Bronchial epithelial cell (primary cell): ENCODE measurements around the gene BIRC6. TPM values are rescaled to one million over a fixed set of nuclear protein-coding genes. Genes with fewer than 3 reads are reported as not detected.

Source experiments
- DNase-seq: peaks from one replicate; pipeline ENCODE4 v3.0.0-alpha.2; 2010; ENCODE audit warnings: low read depth
- FAIRE-seq: peaks from 2 replicates; lab custom pipeline; 2011; peaks lifted over from hg19 to GRCh38; lab: Jason Lieb, UNC
- H3K27me3 ChIP-seq: 2 replicates; pipeline ENCODE4 v1.5.1; 2011; ENCODE audit warnings: low read length; ENCODE audit not compliant: control insufficient read depth, insufficient read depth
- H3K36me3 ChIP-seq: 2 replicates; pipeline ENCODE4 v1.5.1; 2011; ENCODE audit warnings: low read length; ENCODE audit not compliant: control insufficient read depth, insufficient read depth
- H3K4me3 ChIP-seq: 2 replicates; pipeline ENCODE4 v1.5.1; 2011; ENCODE audit warnings: mild to moderate bottlenecking, low read depth, low read length, control low read depth
- total RNA-seq: library from RNA; depleted of rRNA; stranded (reverse); fragments of >200 nt; gene quantifications from 2 replicates; pipeline ENCODE4 v1.2.1, GENCODE V29; 2014
- TF ChIP-seq, protein P1 (sequence below): IDR thresholded peaks from 2 replicates; pipeline ENCODE4 v1.5.1; 2011; ENCODE audit warnings: mild to moderate bottlenecking, moderate library complexity, low read length, control low read depth, inconsistent platforms; ENCODE audit not compliant: insufficient read depth, severe bottlenecking

Gene BIRC6
- total RNA-seq, 1 donor from 2014 or later = 119 TPM

DNA sequence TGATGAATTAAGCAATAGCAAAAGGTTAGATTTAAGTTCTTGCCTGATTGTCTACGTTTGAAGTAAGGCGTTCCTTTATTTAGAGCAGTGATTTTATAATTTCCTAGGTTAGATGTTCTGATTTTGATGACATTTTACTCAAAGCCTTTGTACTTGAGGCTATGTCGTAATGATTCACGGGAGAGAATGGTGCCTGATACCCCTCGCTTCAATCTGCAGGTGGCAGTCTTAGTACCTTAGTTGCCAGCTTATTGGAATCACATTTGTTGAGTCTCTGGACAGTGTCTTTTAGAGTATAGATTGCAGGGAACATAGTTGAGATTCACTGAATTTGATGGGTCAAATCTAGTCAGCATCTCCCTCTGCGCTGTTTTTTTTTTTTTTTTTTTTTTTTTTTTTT lies 89.5 kb downstream of the BIRC6 start:
- no peak for DNase-seq
- no peak overlapping the region for H3K4me3 ChIP-seq
- FAIRE-seq = no peak
- TF ChIP-seq, protein P1, sequence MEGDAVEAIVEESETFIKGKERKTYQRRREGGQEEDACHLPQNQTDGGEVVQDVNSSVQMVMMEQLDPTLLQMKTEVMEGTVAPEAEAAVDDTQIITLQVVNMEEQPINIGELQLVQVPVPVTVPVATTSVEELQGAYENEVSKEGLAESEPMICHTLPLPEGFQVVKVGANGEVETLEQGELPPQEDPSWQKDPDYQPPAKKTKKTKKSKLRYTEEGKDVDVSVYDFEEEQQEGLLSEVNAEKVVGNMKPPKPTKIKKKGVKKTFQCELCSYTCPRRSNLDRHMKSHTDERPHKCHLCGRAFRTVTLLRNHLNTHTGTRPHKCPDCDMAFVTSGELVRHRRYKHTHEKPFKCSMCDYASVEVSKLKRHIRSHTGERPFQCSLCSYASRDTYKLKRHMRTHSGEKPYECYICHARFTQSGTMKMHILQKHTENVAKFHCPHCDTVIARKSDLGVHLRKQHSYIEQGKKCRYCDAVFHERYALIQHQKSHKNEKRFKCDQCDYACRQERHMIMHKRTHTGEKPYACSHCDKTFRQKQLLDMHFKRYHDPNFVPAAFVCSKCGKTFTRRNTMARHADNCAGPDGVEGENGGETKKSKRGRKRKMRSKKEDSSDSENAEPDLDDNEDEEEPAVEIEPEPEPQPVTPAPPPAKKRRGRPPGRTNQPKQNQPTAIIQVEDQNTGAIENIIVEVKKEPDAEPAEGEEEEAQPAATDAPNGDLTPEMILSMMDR = no peak
- no peaks in the 10 kb centered on the region for H3K27me3 ChIP-seq
- H3K36me3 ChIP-seq = peaks cover 1% of the 10 kb centered on the region

DNA sequence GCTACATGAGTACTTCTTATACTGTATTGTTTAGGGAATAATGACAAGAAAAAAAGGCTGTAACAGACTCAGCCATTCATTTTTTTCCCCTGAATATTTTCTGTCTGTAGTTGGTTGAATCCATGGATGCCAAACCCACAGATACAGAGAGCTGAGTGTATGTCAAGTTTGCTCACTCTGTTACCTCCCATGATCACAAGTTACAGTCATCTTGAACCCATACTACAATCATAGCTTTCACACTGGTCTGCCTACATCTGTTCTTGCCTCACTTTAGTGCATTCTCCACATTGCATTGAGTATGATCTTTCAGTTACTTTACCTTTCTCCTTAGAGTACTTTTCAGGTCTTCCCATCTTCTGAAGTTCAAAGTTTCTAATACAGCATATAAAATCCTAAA lies 94.0 kb downstream of the BIRC6 start:
- no peak overlapping the region for H3K4me3 ChIP-seq
- no peak for DNase-seq
- no peaks in the 10 kb centered on the region for H3K27me3 ChIP-seq
- FAIRE-seq = no peak
- H3K36me3 ChIP-seq = no peaks in the 10 kb centered on the region
- TF ChIP-seq, protein P1 = no peak

DNA sequence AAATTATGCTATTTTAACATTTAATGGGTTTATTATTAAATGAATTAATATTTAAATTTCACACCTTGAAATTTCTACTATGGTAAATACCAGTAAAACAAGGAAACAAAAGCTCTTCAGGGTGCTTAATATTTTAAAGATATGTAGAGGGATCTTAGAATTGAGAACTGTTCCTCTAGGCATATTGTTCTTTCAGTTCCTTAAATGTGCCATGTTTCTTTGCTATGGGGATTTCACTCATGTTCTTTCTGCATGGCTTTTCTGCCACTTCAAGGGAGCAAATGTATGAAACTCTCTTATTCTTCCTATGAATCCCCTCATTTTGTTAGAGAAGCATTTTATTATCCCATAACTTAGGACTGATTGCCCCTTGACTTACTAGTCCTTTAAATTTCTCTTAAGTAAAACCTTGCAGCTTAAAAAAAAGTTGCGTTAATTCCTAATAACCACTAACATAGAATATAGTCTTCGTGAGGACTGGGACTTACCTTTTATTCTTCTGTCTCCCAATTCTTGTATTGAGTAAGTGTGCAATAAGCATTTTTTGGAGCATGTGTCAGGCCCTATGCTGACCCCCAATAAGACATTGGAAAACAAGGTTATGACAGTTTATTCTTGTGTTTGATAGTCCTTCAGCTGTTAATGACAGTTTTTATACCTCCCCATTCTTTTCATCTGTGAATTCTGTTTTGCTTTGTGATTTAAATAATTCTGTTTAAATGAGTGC lies 95.7 kb downstream of the BIRC6 start:
- H3K27me3 ChIP-seq = no peaks in the 10 kb centered on the region
- no peak overlapping the region for H3K4me3 ChIP-seq
- FAIRE-seq (no peak), DNase-seq (no peak)
- H3K36me3 ChIP-seq = no peaks in the 10 kb centered on the region
- TF ChIP-seq, protein P1 = no peak

DNA sequence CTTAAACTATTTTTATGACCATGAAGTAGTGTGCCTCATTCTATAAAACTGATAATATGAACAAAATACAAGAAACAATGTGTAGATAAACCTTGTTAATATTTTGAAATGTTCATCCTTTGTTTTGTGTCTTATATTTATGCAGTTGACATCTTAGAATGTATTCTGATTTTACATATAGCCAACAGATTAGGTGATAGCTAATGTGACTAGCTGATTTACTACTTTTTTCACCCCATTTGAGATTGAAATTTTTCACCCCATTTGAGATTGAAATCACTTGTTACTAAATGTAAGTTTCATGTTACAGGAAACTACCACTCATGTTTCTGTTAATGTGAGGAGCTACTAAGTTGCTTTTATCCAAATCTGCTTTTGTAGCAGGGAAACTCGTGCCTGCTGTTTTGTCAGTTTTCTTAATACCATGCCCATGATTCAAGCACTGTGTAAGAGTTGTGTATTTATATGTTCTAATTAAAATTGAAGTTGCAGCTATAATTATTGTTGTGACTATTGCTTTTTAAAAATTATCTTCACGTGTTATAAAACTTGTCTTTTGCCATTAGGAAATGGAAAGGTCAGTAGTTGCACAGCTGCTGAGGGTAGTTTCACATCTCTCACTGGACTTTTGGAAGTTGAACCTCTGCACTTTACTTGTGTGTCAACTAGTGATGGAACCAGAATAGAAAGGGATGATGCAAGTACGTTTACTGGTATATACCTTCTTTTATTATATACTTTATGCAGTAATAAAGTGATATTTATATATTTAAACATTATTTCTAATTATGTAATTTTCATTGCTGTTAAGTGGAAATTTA lies 96.6 kb downstream of the BIRC6 start:
- DNase-seq = no peak
- FAIRE-seq = no peak

DNA sequence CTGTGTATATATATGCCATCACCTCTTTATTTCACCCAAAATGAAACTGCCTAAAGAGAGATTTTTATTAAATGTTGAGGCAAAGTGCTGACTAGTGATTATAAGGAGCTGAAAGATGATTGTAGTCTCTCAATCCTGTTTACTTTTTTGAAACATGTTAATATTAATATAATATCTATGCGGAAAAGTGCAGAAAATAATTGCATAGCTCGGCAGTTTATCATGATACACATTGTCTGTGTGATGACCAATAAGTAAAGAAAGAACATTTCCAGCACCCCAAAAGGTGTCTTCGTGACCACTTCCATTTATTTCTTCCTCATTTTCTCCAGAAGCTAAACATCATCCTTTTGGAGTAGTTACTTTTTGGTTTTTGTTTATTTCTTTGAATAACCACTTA lies 99.0 kb downstream of the BIRC6 start:
- Histone ChIP-seq H3K36me3 (no peaks in the 10 kb centered on the region), H3K27me3 (no peaks in the 10 kb centered on the region), H3K4me3 (no peak overlapping the region)
- no peak for FAIRE-seq
- no peak for DNase-seq
- TF ChIP-seq, protein P1 = no peak

More for the DNA sequence above, 96.6 kb downstream of the BIRC6 start:
- Histone ChIP-seq H3K27me3 (no peaks in the 10 kb centered on the region), H3K4me3 (no peak overlapping the region), H3K36me3 (no peaks in the 10 kb centered on the region)
- TF ChIP-seq, protein P1 = no peak
